ENCODE data around the gene GSDMA.
A peak's percentile ranks its signal among the peaks of the same experiment; 100 is the strongest.

DNA sequence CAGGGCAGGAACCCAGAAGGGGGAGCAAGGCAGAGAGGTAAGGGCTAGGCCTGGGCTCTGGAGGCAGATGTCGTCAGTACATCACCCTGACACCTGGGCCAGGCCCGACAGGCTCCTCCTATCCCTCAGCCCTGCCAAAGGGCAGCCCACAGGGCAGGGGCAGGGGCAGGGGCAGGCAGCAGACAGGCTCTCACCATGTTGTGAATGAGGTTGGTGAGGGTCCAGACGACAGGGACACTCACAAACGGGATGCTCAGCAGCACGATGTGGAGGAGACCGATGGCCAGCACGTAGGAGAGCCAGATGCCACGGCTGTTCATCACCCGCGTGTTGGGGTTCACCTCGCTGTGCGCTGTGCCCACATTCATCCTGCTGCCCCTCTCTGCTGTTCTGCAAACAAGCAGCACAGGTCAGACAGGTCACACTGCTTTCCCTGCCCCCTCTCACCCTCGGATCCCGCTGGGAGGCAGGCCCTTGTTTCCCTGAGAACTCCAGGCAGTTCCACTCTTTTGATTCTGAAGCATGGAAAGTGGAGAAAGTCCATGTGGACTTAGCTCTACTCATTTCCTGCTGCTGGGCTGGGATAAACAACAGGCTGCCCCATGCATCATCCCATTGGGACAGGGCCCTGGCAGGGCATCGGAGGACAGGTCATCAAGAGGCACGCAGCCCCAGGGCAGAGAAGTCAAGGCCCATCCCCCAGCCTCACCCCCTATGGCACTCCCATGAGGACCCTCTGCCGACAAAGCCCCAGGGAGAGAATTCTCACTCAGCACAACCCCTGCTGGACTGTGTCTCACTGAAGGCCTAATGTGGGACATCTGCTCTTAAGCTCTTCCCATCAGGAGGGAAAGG, 38.7 kb upstream of the GSDMA start:
- TF ChIP-seq, protein P1, sequence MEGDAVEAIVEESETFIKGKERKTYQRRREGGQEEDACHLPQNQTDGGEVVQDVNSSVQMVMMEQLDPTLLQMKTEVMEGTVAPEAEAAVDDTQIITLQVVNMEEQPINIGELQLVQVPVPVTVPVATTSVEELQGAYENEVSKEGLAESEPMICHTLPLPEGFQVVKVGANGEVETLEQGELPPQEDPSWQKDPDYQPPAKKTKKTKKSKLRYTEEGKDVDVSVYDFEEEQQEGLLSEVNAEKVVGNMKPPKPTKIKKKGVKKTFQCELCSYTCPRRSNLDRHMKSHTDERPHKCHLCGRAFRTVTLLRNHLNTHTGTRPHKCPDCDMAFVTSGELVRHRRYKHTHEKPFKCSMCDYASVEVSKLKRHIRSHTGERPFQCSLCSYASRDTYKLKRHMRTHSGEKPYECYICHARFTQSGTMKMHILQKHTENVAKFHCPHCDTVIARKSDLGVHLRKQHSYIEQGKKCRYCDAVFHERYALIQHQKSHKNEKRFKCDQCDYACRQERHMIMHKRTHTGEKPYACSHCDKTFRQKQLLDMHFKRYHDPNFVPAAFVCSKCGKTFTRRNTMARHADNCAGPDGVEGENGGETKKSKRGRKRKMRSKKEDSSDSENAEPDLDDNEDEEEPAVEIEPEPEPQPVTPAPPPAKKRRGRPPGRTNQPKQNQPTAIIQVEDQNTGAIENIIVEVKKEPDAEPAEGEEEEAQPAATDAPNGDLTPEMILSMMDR (conservative IDR thresholded peaks at IDR 0.05; ENCODE audit: low read length), result peak; percentile 76
- no peak for TF ChIP-seq EZH2phosphoT487 (IDR thresholded peaks at IDR 0.05; ENCODE audit: borderline replicate concordance, low read depth, low read length)

All from OCI-LY7 (cell line).